Measurements from ENCODE around the gene RDH14. TPM values are rescaled to one million over a fixed set of nuclear protein-coding genes. Genes with fewer than 3 reads are reported as not detected.

Gene RDH14
- total RNA-seq, 2 donors from 2014 or later = 25.7 to 40.8 TPM

DNA sequence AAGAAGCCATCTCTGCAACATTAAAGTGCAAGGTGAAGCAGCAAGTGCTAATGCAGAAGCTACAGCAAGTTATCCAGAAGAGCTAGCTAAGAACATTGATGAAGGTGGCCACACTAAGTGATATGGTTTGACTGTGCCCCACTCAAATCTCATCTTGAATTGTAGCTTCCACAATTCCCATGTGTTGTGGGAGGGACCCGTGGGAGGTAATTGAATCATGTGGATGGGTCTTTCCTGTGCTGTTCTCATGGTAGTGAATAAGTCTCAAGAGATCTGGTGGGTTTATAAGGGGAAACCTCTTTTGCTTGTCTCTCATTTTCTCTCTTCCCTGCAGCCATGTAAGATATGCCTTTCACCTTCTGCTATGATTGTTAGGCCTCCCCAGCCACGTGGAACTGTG, 11.4 kb downstream of the RDH14 start:
- TF ChIP-seq, protein P1, sequence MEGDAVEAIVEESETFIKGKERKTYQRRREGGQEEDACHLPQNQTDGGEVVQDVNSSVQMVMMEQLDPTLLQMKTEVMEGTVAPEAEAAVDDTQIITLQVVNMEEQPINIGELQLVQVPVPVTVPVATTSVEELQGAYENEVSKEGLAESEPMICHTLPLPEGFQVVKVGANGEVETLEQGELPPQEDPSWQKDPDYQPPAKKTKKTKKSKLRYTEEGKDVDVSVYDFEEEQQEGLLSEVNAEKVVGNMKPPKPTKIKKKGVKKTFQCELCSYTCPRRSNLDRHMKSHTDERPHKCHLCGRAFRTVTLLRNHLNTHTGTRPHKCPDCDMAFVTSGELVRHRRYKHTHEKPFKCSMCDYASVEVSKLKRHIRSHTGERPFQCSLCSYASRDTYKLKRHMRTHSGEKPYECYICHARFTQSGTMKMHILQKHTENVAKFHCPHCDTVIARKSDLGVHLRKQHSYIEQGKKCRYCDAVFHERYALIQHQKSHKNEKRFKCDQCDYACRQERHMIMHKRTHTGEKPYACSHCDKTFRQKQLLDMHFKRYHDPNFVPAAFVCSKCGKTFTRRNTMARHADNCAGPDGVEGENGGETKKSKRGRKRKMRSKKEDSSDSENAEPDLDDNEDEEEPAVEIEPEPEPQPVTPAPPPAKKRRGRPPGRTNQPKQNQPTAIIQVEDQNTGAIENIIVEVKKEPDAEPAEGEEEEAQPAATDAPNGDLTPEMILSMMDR (IDR thresholded peaks at IDR 0.05) = no peak
- no peaks in the 10 kb centered on the region for H3K36me3 ChIP-seq
- peaks cover 0 to 65% of the 10 kb centered on the region in 2 donors for H3K4me1 ChIP-seq (ENCODE audit: control insufficient read depth in 1 of 2, low read depth in 2 of 2)
- H3K9me3 ChIP-seq = no peaks in the 10 kb centered on the region
- H3K27ac ChIP-seq = peak overlapping the region; percentile 15 to 22
- no peak overlapping the region for H3K4me3 ChIP-seq
- DNase-seq (ENCODE audit: low spot score) (no peak), ATAC-seq (ENCODE audit: insufficient number of reproducible peaks, low FRiP score, low read depth) (no peak)
- H3K27me3 ChIP-seq (replicated peaks; ENCODE audit: insufficient read depth) = no peaks in the 10 kb centered on the region

DNA sequence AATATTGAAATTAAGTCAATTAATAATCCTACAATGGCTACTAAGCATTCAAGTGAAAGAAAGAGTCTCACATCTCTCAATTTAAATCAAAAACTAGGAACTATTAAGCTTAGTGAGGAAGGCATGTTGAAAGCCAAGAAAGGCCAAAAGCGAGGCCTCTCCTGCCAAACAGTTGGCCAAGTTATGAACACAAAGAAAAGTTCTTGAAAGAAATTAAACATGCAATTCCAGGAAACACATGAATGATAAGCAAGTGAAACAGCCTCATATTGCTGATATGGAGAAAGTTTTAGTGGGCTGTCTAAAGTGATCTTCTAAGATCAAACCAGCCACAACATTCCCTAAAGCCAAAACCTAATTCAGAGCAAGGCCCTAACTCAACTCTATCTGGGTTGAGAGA, 11.8 kb downstream of the RDH14 start:
- ATAC-seq (ENCODE audit: insufficient number of reproducible peaks, low FRiP score, low read depth) = no peak
- Histone ChIP-seq H3K36me3 (no peaks in the 10 kb centered on the region), H3K4me3 (no peak overlapping the region), H3K27ac (peak overlapping the region; percentile 15 to 39), H3K27me3 (replicated peaks; ENCODE audit: insufficient read depth) (no peaks in the 10 kb centered on the region), H3K4me1 (ENCODE audit: control insufficient read depth in 1 of 2, low read depth in 2 of 2) (peaks cover 0 to 61% of the 10 kb centered on the region in 2 donors), H3K9me3 (no peaks in the 10 kb centered on the region)
- TF ChIP-seq, protein P1 (IDR thresholded peaks at IDR 0.05) = no peak
- no peak for DNase-seq (ENCODE audit: low spot score)

DNA sequence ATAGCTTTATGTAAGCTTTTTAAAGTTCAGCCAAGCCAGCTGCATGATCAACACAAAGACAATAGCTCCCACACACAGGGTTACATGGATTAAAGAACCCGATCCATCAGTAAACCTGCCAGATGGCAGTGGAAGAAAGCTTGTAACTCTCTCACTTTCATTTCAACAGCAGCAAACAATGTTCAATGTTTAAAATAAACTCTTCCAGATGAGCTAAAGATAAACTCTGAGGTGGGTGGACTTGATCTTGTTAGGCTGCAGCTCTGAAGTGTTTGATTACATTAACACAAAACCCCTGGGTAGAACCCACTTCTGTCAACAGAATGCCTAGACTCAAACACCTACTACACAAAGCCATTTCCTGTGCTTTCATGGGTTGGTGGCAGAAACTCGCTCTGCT, 13.9 kb downstream of the RDH14 start:
- DNase-seq (ENCODE audit: low spot score) (no peak), ATAC-seq (ENCODE audit: insufficient number of reproducible peaks, low FRiP score, low read depth) (no peak)
- no peaks in the 10 kb centered on the region for H3K9me3 ChIP-seq
- H3K36me3 ChIP-seq = no peaks in the 10 kb centered on the region
- no peak overlapping the region for H3K4me3 ChIP-seq
- TF ChIP-seq, protein P1 (IDR thresholded peaks at IDR 0.05) = no peak
- H3K4me1 ChIP-seq (ENCODE audit: control insufficient read depth in 1 of 2, low read depth in 2 of 2) = peaks cover 0 to 40% of the 10 kb centered on the region in 2 donors
- no peaks in the 10 kb centered on the region for H3K27me3 ChIP-seq (replicated peaks; ENCODE audit: insufficient read depth)
- no peak overlapping the region for H3K27ac ChIP-seq

DNA sequence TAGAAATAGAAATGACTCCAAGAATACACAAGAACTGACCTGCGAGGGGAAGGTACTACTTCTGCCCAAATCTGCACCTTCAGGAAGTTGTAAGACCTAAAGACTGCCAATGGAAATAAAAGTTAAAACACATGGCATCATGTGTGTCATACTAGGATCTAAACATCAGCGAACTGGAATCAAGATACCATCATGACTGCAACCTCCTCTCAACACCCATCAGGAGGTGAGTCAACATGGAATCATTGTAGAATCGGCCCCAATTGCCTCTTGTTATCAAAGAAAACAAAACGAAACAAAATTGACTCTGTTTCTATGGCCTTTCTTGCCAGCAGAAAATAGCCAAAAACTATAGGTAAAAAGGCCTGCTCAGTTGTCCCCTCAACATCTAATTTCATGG, 15.1 kb downstream of the RDH14 start:
- H3K9me3 ChIP-seq = no peaks in the 10 kb centered on the region
- peaks cover 0 to 30% of the 10 kb centered on the region in 2 donors for H3K4me1 ChIP-seq (ENCODE audit: control insufficient read depth in 1 of 2, low read depth in 2 of 2)
- TF ChIP-seq, protein P1 (IDR thresholded peaks at IDR 0.05) = no peak
- no peaks in the 10 kb centered on the region for H3K36me3 ChIP-seq
- ATAC-seq (ENCODE audit: insufficient number of reproducible peaks, low FRiP score, low read depth) (no peak), DNase-seq (ENCODE audit: low spot score) (no peak)
- no peaks in the 10 kb centered on the region for H3K27me3 ChIP-seq (replicated peaks; ENCODE audit: insufficient read depth)
- H3K4me3 ChIP-seq = no peak overlapping the region
- no peak overlapping the region for H3K27ac ChIP-seq

DNA sequence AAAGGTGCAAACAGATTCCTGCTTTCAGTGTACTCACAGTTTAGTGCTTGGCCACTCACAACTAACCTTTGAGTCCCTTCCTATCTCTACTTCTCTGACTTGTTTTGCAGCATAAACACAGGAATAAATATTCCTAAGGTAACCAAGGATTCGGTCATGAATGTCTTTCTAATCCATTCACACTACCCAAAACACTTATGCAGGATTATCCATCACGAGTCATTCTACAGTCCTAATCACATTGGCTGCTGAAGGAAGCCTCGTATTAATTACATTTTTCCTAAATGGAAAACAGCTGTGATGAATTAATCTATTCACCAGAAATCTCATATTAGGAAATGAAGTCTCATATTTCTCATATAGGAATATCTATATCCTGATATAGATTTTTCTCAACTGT, 16.3 kb downstream of the RDH14 start:
- ATAC-seq (ENCODE audit: insufficient number of reproducible peaks, low FRiP score, low read depth) (no peak), DNase-seq (ENCODE audit: low spot score) (no peak)
- Histone ChIP-seq H3K4me3 (no peak overlapping the region), H3K36me3 (no peaks in the 10 kb centered on the region), H3K4me1 (ENCODE audit: control insufficient read depth in 1 of 2, low read depth in 2 of 2) (peaks cover 0 to 21% of the 10 kb centered on the region in 2 donors), H3K27me3 (replicated peaks; ENCODE audit: insufficient read depth) (no peaks in the 10 kb centered on the region), H3K9me3 (no peaks in the 10 kb centered on the region), H3K27ac (no peak overlapping the region)
- TF ChIP-seq, protein P1 (IDR thresholded peaks at IDR 0.05) = no peak

Data from thoracic aorta (tissue), 2 donors.